GOT3 (cell line): ENCODE results near the gene P2RX1.

Experiments used
- DNase-seq: peaks from one replicate; lab custom pipeline; 2025; ENCODE audit warnings: mixed read lengths; lab: John Stamatoyannopoulos, UW

The P2RX1 gene

GRCh38 chr17:3924512-3925350, 8.5 kb upstream of the P2RX1 start:
- DNase-seq: no peak

GRCh38 chr17:3923466-3924190, 7.4 kb upstream of the P2RX1 start:
- DNase-seq: no peak

- no peak for DNase-seq
These were observed 6.5 kb upstream of the P2RX1 start for GRCh38 chr17:3922765-3923164.

DNA sequence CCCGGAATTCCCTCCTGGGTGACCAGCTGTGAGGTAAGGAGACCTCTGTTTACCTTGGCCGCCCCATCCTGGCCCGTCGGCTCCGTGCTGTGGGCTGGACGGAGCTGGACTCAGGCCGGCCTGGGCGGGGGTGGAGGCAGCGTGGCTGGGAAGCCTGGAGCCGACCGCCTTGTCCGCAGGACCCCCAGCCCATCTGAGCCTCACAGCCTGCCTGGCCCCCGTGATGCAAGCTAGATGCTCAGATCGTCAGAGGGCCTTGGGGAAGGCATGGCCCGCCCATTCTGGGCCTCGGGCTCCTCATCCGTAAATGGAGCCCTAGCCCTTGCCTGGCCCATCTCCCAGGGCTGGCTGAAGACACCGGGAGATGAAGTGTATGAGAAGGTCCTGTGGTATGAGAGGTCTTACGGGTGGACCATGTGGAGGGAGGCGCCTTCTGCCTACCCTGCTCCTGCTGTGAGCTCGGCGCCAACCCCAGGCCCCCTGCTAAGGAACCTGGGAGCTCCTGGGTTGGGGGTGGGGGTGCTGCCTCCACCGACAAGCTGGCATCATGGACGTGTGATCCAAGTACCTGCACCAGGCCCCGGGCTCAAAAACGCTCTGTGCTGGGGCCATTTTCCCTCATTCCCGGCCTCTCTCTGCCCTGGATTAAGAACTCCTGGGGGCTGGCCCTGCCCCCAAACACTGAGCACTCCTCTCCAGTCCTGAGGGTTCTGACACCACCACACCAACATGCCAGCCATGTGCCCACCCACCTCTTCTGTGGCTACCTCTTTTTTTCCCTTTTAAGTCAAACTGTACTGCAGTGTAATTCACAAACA, 5.4 kb upstream of the P2RX1 start:
- DNase-seq: no peak

DNA sequence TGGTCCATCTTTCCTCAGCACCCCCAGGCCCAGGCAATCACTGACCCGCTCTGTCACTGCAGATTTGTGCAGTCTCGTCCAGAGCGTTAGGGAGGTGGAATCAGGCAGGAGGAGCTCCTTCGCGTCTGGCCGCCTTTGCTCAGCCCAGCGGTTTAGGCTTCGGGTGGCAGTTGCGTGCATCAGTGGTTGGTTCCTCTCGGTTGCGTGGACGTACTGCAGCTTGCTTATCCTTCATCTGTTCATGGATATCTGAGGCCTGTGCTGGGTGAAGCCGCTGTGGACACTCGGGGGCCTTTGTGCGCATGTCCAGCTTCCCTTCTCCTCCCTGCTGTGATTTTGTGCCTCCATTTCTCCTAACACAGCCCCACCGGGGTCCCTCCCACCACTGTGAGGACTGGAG, 4.7 kb upstream of the P2RX1 start:
- DNase-seq: no peak

GRCh38 chr17:3919123-3919624, 2.9 kb upstream of the P2RX1 start:
- DNase-seq: no peak

DNA sequence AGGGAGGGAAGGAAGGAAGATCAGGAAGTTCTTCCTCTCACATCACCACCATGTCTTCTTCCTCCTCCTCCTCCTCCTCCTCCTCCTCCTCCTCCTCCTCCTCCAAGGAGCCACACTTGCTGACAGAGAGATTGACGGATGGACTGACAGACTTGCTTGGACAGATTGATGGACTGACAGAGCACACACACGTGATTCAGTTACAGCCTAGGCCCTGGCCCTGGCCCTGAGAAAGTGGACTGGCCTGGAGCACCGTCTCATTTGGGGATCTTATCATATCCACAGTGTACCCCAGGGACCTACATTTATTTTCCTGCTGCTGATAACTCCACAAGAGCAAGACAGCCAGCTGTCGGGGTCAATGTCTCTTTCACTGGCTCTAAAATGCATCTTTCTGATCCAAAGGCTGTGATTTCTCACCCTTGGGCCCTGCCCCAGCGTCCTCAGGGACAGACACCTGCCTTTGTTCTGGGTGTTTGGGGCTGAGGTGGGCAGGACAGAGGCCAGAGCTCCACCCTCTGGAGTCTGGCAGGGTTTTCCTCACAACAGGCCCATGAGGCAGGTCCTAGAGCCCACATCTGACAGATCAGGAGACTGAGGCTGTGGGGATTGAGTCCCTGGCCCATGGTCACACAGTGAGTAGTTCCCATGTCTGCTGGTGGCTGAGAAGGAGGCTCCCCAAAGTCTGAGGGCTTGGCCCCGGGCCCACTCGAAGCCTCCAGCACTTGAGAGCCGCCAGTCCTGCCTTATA, 2.3 kb upstream of the P2RX1 start:
- no peak for DNase-seq

DNA sequence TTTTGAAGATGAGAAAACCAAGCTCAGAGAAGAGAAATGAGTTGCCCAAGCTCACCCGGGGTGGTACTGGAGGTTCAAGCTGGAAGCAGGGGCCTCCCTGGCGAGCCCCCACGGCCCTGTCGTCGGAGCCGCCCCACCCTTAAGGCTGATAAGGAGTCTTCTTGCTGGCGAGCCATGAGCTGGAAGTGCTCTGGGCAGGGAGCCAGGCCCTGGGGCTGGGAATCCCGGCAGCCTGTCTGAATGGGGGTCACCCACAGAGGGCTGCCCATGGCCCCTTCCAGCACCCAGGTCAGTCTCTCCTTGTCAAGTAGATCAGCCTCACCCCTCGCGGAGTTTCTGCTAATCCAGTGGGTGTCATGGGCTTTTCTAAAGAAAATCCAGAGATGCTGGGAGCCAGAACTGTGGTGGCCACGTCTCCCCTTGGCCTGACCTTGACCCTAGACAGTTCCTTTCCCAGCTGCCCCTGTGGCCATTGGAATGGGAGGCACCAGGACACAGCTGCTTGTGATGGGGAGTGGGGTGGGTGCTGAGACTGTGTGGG, 1.2 kb upstream of the P2RX1 start:
- DNase-seq: no peak

GRCh38 chr17:3916825-3917224, 560 bp upstream of the P2RX1 start:
- DNase-seq: no peak

- no peak for DNase-seq
These were observed 677 bp downstream of the P2RX1 start for GRCh38 chr17:3915581-3915994.

- no peak for DNase-seq
These were observed 2.0 kb downstream of the P2RX1 start for GRCh38 chr17:3914312-3914670.

DNA sequence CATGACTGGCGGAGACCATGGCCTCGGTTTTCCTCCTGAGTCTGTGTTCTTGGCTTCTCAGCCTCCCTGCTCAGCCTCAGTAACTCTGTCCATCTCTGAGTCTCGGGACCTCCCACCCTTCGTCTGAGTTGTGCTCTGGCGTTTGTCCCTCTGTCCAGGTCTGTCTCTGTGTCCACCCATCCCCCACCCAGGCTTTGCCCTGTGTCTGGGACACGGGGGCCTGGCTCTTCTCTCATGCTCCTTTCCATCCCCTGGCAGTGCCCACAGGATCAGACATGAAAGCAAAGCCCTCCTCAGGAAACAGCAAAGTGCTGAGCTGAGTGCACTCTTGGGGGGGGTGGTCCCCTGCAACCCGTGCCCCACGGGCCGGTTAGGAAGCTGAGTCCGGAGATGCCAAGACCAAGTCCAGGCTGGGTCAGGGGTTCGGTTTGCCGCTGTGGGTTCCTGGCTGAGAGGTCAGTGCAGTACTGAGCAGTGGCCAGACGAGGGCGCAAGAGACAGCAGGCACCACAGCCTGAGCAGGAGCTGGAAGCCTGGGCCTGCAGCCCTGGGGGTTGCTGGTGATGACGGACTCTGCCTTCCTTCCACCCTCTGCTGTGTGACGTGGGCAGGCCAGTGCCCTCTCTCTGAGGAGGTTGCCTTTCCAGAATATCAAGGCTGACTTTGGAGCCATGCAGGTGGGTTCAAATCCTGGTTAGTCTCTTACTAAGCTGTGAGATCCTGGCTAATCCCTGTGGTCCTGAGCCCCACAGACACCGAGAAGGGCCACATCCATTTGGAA, 2.5 kb downstream of the P2RX1 start:
- DNase-seq: peak; percentile 33

DNA sequence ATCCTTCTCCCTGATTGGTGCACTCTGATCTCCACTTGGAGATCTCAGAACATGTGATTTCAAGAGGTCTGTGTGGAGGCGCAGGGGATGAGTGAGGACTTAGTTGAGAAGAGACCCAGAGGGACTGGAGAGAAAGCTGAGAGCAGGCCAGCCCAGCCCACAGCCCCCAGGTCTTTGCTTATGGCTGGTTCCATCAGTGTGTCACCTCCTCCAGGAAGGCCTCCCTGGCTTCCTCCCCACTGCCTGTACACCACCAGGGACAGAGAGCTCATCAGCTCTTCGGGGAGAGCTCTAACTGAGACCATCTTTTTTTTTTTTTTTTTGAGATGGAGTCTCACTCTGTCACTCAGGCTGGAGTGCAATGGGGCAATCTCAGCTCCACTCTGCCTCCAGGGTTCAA, 3.4 kb downstream of the P2RX1 start:
- DNase-seq: no peak

GRCh38 chr17:3911271-3912053, 4.8 kb downstream of the P2RX1 start:
- no peak for DNase-seq

- no peak for DNase-seq
These were observed 5.6 kb downstream of the P2RX1 start for GRCh38 chr17:3910420-3911270.

- DNase-seq: no peak
These were observed 7.0 kb downstream of the P2RX1 start for GRCh38 chr17:3909257-3909656.

DNA sequence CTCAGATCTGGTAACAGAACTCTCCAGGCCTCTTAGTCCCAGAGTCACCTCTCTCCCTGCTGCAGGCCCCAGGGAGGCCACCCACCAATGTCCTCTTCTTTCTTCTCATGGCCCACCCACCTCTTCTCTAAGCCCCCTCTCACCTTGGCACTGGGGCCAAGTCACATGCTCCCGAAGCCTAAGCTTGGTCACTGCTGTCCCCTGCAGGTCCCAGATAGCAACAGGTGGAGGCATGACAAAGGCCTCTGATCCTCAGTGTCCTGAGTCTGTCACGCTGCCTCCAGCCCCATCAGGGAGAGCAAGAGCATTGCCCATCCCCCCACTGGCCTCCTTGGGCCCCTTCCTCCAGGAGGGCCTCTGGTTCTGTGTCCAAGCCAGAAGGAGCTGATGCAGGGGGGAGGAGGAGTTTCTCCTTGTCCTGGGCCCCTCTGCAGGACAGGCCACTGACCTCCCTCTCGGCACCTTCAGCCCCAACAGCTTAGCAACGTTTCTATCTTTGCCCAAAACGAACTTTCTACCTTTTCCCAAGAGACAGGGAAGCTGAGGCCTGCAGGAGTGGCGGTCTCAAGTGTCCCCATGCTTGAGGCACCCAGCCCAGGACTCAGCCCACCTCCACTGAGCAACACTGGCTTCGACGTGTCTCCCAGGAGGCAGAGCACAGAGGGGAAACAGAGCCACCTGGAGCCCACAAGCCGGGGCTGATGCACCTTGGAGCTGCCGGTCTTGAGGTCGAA, 8.6 kb downstream of the P2RX1 start:
- DNase-seq: no peak

GRCh38 chr17:3906881-3907280, 9.4 kb downstream of the P2RX1 start:
- no peak for DNase-seq
